KOPT-K1 (cell line): ENCODE data around the gene RFWD3.
A peak's percentile ranks its signal among the peaks of the same experiment; 100 is the strongest.
"Not testable (repeated sequence)": the region's sequence is repeated elsewhere in the genome, so short reads cannot be mapped to it uniquely, and the experiment has no call there.

Experiments
- H3K27ac ChIP-seq: fragments of 200-600 bp; sonication (generic); 2 replicates; pipeline ENCODE4 v1.5.1; 2016; ENCODE audit warnings: antibody characterized with exemption, mild to moderate bottlenecking, low read depth, low read length; ENCODE audit not compliant: poor library complexity, severe bottlenecking
- H3K36me3 ChIP-seq: fragments of 200-600 bp; sonication (generic); 2 replicates; pipeline ENCODE4 v1.5.1; 2017; ENCODE audit warnings: antibody characterized with exemption, mild to moderate bottlenecking, low read length, moderate library complexity; ENCODE audit not compliant: insufficient read depth
- H3K9me3 ChIP-seq: fragments of 200-600 bp; sonication (generic); 2 replicates; pipeline ENCODE4 v1.5.1; 2017; ENCODE audit warnings: antibody characterized with exemption, low read length, mild to moderate bottlenecking; ENCODE audit not compliant: insufficient read depth, poor library complexity, severe bottlenecking

RFWD3 gene

DNA sequence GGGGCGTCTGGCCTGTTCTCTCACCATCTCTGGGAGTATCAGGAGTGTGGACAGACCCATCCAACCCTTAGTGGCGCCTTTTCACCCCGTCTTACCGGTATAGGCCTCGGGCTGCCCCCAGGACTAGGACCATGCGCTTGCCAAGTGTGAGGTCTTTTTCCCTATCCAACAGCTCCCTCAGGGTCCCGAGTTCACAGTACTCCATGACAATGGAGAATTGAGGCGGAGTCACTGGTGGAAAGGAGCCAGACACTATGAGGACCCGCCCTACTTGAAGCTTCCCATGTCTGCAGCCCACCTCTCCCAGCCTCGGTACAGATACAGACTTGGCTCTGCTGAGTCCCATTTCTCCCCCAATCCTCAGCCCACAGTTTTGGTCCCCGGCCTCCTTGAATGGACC lies 15.9 kb upstream of the RFWD3 start:
- H3K27ac ChIP-seq, result no peak overlapping the region
- H3K36me3 ChIP-seq, result peaks cover 67% of the 10 kb centered on the region
- H3K9me3 ChIP-seq, result no peaks in the 10 kb centered on the region

DNA sequence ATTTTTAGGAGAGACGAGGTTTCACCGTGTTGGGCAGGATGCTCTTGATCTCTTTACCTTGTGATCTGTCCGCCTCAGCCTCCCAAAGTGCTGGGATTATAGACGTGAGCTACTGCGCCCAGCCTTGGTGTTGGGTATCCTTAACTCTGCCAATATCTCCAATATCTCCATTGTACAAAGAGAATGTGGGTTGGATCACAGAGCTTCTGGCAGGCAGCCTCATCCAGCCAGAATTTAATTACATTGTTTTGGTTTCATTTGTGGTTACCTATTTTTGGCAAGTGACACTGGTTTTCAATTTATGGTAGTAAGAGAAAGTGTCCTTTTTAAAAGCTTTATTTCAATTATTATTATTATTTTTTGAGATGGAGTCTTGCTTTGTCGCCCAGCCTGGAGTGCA lies 14.0 kb upstream of the RFWD3 start:
- Histone ChIP-seq H3K36me3 (peaks cover 64% of the 10 kb centered on the region), H3K9me3 (no peaks in the 10 kb centered on the region), H3K27ac (no peak overlapping the region)

DNA sequence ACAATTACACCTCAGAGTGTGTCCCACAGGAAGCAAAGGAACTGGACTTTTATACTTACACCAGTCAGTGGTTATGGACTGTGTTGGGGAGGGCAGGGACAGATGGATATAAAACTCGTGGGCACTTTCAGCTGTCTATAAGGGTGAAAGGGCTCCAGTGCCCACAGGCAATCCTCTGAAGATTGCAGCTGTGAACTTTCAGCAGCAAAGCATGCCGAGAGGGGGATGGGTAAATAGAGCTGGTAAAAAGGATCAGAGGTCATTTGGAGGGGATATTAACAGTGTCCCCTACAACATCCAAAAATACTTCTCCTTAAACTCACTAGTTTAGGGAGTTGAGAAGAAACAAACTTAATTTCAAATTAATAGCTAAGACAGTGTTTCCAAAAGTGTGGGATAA lies 13.3 kb upstream of the RFWD3 start:
- H3K9me3 ChIP-seq, result no peaks in the 10 kb centered on the region
- H3K27ac ChIP-seq, result no peak overlapping the region
- H3K36me3 ChIP-seq, result peaks cover 62% of the 10 kb centered on the region

GRCh38 chr16:74677868-74678267 lies 11.2 kb upstream of the RFWD3 start:
- no peak overlapping the region for H3K27ac ChIP-seq
- H3K36me3 ChIP-seq, result peaks cover 76% of the 10 kb centered on the region
- no peaks in the 10 kb centered on the region for H3K9me3 ChIP-seq

GRCh38 chr16:74673876-74674275 lies 7.2 kb upstream of the RFWD3 start:
- peaks cover 55% of the 10 kb centered on the region for H3K36me3 ChIP-seq
- no peak overlapping the region for H3K27ac ChIP-seq
- peaks cover 2% of the 10 kb centered on the region for H3K9me3 ChIP-seq

DNA sequence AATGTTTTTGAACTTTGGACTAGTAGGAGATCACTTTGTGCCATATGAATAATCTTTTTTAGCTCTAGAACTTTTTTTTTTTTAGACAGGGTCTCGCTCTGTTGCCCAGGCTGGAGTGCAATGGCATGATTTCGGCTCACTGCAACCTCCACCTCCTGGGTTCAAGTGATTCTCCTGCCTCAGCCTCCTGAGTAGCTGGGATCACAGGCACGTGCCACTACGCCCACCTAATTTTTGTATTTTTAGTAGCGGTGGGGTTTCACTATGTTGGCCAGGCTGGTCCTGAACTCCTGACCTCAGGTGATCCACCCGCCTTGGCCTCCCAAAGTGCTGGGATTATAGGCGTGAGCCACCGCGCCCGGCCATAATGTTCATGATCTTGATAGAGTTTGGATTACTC lies 2.2 kb upstream of the RFWD3 start:
- H3K36me3 ChIP-seq, result peaks cover 48% of the 10 kb centered on the region
- not testable (repeated sequence) for H3K9me3 ChIP-seq, H3K27ac ChIP-seq

- H3K27ac ChIP-seq, result peak overlapping the region; percentile 99
- H3K36me3 ChIP-seq, result peaks cover 49% of the 10 kb centered on the region
- peaks cover 4% of the 10 kb centered on the region for H3K9me3 ChIP-seq
These were observed 601 bp upstream of the RFWD3 start for GRCh38 chr16:74667255-74667700.

DNA sequence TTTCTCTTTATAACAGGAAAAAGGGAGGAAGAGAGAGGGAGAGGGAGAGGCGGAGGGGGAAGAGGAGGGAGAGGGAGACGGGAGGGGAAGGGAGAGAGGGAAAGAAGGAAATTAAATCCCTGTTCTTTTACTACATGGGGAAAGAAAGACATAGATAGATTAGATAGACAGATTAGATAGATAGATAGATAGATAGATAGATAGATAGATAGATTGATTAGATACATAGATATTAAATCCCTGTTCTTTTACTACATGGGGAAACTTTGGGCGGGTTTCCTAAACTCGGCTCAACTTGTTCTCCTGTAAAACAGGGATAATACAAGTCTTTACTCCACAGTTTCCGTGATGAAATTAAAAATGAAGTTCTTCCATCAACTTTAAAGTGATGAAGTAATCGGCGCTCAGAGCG lies 661 bp downstream of the RFWD3 start:
- Histone ChIP-seq H3K27ac (peak overlapping the region; percentile 99), H3K36me3 (peaks cover 52% of the 10 kb centered on the region)

GRCh38 chr16:74661064-74661463 lies 5.6 kb downstream of the RFWD3 start:
- Histone ChIP-seq H3K9me3 (no peaks in the 10 kb centered on the region), H3K27ac (no peak overlapping the region), H3K36me3 (peaks cover 100% of the 10 kb centered on the region)

More for the DNA sequence above, 661 bp downstream of the RFWD3 start:
- H3K9me3 ChIP-seq, result peaks cover 4% of the 10 kb centered on the region

DNA sequence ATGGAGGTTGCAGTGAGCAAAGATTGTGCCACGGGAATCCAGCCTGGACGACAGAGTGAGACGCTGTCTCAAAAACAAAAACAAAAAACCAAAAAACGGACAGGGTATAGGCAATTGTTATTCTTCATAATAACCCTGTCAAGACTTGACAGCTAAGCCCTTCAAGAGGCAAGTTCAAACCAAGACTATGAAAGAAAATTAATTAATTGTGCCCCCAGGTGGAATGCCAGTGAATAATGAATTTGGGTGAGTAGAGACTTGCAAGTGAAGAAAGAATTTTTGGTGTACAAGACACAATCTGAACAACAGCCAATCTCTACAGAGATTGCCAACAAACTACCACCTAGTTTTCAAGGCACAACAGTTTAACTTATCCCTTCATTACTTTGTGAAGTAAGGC lies 6.3 kb downstream of the RFWD3 start:
- H3K9me3 ChIP-seq, result no peaks in the 10 kb centered on the region
- H3K27ac ChIP-seq, result no peak overlapping the region
- peaks cover 100% of the 10 kb centered on the region for H3K36me3 ChIP-seq

- Histone ChIP-seq H3K9me3 (no peaks in the 10 kb centered on the region), H3K36me3 (peaks cover 100% of the 10 kb centered on the region)
These were observed 7.6 kb downstream of the RFWD3 start for GRCh38 chr16:74659041-74659440.

DNA sequence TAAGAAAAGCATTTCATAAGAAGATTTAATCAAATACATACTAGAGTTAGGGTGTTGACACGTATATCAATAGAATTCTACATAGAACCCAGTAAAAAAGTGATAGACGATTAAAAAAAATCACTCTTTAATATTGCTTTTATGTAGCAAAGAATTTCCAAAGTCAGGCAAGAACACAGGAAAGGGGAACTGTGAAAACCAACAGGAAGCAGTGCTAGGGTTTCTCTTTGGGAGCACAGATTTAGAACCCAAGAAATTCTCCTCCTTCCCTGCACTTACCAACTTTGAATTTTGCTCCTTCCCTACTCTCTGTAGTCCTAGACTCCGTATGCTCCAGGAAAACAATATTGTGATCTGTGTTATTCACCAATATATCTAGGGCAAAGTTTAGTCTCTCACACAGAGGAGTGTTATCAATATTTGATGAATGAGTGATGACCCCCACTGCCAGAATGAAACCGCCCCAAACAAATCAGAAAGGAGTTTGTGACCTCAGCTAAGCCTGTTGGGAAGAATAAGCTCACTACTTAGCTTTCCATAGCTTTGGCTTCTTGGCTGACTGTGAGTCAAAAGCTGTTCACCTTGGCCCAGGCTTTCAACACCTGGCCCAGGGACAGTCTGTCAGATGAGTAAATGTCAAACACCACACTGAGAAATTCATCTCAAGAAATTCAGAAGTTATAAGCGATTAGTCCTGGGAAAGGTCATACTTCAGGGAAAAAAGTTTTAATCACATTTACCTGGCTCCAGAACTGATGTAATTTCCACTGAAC lies 8.6 kb downstream of the RFWD3 start:
- Histone ChIP-seq H3K36me3 (peaks cover 100% of the 10 kb centered on the region), H3K27ac (no peak overlapping the region), H3K9me3 (no peaks in the 10 kb centered on the region)

More at GRCh38 chr16:74659041-74659440, 7.6 kb downstream of the RFWD3 start:
- no peak overlapping the region for H3K27ac ChIP-seq

GRCh38 chr16:74654536-74655050 lies 12.1 kb downstream of the RFWD3 start:
- H3K36me3 ChIP-seq, result peaks cover 100% of the 10 kb centered on the region
- H3K9me3 ChIP-seq, result no peaks in the 10 kb centered on the region
- H3K27ac ChIP-seq, result no peak overlapping the region

- H3K9me3 ChIP-seq, H3K27ac ChIP-seq: not testable (repeated sequence)
- H3K36me3 ChIP-seq, result peaks cover 100% of the 10 kb centered on the region
These were observed 13.8 kb downstream of the RFWD3 start for GRCh38 chr16:74652883-74653282.

DNA sequence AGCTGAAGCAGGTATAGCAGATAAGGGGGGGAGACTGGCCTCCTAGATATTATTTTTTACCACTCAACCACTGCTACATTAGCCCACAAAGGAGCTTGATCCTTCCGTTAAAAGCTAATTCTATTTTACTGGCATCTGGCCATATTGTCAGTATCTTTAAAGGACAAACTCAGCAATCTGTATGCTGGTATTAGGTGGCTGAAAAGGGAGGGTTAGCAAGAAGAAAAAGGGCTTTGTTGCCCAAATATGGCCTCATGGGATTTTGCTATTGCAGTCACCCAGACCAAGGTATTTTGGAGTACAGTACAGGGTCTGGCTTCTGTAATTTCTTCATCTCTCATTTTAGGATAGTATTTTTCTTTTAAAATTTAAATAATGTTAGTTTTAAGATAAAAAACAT lies 14.4 kb downstream of the RFWD3 start:
- no peaks in the 10 kb centered on the region for H3K9me3 ChIP-seq
- H3K36me3 ChIP-seq, result peaks cover 100% of the 10 kb centered on the region
- H3K27ac ChIP-seq, result no peak overlapping the region

DNA sequence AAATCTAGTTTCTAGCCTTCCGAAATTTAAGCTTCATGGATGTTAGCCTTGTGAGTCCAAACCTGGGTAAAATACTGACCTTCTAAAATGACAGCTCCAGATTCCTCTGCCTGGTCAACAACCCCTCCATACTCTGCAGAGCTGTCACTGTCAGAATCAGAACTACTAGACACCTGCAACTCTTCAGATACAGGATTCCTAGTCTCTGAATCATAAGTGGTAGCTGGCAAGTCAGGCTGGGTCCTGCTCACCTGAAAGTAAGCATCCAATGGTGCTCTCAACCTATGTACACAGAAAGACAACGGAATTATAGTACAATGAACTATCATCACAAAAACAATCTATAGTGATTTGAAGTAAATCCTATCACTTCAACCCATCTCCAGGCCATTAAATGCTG lies 14.8 kb downstream of the RFWD3 start:
- Histone ChIP-seq H3K36me3 (peaks cover 100% of the 10 kb centered on the region), H3K27ac (no peak overlapping the region)

More for the DNA sequence above, 14.8 kb downstream of the RFWD3 start:
- no peaks in the 10 kb centered on the region for H3K9me3 ChIP-seq
